HG03060 (cell line): Measurements from ENCODE around the gene NCOR1.
"Not testable (repeated sequence)": the region's sequence is repeated elsewhere in the genome, so short reads cannot be mapped to it uniquely, and the experiment has no call there.

ENCODE experiments used
- ATAC-seq: cut with Tn5 transposase; IDR thresholded peaks from one replicate; pipeline ENCODE4 v1.9.1; 2021; ENCODE audit warnings: low read depth, moderate number of reproducible peaks; ENCODE audit not compliant: unreplicated experiment

NCOR1 gene

DNA sequence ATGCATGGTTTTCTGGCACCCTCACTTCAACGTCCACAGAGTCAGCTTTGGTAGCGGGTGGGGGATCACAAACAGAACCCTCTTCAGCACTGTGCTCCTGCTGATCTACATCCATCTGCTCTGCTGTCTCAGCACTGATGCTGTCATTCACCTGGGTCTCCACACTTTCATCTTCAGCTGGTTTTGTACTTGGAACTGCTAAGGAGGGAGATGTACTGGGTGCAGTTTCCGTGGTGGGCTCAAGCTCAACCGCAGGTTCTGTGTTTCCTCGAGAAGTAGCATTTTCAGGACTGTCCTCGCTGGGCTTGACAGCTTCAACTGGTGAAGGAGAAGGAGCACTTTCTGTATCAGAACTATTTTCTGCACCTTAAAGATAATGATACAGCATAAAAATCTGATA is 113.9 kb downstream of the NCOR1 start:
- no peak for ATAC-seq

DNA sequence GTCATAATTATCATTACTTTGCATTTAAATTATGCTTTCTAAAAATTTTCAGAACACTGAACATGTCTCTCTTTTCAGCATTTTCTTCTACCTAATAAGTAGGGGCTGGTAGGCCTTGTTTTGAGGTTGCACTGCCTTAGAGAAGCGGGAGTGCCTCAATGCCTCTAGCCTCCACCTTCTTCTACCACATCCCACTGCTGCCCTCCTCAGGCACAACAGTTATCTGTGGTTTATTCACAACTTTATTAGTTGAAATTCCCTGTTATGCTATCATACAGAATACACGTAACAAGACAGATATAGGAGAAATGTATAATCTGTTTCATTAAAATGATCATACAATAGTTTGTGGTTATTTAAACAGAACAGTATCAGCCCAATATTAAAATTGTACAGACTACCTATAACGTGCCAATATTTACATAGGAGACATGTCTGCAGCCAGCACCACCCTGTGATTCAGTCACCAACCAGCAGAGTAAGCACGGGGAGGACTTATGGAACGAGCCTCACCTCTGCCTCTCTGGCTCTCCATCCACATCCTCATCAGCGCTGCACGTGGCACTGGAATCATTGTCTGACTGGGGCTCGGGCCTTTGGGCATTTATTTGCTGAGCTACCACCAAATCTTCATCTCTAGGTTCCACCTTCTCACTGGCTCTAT is 114.5 kb downstream of the NCOR1 start:
- ATAC-seq: no peak

DNA sequence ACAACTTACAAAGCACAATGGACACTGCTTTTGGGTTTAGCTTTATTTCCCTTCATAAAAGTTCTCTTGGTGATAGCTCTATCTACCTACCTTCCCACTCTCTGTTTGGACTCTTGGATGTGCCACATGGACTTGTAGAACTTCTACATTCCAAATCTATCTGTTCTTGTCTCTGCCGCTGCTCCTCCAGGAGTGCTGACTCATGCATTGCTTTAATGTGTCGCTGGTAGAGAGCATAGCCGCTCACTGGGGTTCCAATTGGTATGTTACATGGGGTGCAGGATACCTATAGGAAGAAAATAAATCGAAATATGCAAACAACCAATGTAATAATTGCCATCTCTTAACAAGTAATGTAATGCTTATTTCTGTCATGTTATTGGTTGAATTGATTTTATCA is 123.6 kb downstream of the NCOR1 start:
- ATAC-seq: no peak

DNA sequence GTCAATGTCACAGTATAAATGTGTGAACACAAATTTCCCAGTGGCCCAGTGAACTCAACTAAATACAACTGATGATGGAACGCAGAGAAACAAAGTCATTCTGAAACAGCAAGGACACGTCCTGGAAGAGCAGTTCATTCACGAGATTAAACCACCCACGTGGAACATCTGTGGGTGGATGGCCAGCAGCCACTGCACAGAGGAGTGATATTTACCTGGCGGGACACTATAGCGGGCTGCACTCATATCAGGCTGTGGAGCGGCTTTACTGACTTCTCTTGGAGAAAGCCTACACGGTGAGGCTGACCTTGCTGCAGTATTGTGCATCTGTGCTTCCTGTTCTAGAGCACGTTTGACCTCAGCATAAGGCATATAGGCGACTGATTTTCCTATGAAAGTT is 128.4 kb downstream of the NCOR1 start:
- ATAC-seq: no peak

DNA sequence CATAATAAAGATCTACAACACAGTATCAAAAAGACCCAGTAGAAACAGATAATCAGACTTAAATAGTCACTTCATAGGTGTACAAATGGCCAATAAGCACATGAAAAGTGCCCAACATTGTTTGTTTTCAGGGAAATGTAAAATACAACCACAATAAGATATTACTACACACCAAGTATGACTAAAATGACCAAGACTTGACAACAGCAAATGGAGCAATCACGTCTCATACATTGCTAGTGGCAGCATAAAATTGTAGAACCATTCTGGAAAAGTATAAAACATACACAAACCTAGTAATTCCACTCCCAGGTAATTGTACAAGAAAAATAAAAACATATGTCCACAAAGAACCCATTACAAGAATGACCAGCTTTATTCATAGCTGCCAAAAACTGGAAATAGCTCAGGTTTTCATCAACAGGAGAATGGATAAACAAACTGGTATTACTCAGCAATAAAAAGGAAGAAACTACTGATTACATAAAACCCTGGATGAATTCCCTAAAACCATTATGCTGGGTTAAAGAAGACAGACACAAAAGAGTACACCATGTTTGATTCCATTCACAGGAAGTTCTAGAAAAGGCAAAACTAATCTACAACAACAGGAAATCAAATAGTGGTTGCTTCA is 130.2 kb downstream of the NCOR1 start:
- no peak for ATAC-seq

DNA sequence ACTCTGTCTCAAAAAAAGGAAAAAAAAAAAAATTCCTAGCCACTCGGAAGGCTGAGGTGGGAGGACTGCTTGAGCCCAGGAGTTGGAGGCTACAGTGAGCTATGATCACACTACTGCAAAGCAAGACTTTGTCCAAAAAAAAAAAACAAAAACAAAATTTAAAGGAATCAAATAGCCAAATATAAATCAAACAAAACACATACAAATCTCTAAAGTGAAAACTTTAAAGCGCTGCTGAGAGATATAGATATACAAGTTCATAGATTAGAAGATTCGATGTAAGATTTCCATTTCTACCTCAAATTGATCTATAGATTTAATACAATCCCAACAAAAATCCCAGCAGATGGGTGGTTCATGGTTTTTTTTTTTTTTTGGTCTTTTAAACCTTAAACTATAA is 132.1 kb downstream of the NCOR1 start:
- ATAC-seq: no peak

DNA sequence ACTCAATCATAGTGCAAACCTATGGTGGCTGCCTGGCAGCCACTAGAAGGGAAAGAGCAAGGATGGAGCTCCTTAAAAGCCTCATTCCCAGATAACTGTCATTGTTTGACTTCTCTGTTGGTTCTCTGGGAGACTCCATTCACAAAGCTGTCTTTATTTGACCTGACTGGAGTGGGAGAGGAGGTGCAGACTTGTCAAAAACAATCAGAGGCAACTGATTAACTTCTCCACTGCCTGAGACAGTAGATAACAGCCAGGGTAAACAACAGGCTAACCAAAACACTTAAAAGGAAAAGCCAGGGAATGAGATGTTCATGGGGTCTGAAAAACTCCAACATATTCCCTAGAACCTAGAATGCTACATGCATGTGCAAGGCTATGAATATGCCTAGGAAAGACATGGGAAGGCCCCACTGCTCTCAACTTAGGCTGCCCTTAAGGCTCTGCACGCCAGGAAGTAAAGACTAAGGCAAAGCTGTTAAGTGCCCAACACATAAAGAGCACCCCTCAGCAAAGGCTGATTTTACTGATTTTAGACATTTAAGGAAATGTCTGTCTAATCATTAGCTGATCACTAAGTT is 133.7 kb downstream of the NCOR1 start:
- ATAC-seq: no peak

DNA sequence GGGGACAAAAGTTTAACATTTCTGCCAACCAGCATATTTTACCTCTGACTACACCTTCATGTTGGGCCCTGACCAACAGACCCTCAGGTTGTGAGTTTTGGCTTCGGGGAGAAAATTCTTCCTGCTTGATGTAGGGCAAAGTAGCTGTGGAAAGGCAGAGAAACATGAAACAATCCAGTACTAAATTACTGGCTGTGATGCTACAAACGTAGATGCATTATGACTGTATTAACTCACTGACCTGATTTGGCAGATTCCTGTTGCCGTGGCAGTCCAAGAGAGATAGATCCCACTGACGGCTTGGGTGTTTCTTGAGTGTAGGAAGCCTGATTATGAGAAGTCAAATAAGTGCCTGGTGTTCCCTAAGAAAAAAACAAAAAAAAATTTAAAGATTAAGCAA is 135.0 kb downstream of the NCOR1 start:
- no peak for ATAC-seq

DNA sequence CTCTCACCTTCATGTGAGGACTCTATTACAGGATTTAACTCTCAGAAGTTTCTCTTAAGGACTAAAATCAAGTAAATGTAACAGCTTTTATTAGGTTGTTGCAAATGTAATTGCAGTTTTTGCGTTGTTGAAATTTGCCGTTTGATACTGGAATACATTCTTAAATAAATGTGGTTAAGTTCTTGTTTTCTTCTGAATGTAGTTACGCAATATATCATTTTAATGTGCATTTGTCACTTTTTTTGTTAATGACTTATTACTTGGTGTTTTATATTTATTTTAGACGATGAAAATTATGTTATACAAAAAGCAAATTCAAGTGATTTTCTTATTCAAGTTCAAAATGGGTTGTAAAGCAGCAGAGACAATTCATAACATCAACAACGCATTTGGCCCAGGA is 139.4 kb downstream of the NCOR1 start:
- no peak for ATAC-seq

DNA sequence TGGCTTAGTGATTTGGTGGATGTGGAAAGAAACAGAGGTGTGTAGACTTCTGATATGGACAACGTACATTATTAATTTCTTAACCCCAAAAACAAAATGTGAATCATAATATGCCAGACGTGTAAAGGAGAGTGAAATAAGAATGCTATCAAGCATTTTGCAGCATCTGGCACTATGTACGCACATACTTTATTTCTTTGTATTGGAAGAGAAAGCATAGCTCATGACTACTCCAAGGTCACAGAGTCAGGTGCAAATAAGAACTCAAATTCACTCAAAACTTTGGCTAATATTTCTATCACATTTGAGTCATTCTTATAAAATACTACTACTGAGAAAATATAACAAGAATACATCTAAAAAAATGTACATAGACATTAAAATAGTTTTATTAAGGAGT is 140.9 kb downstream of the NCOR1 start:
- ATAC-seq: no peak

DNA sequence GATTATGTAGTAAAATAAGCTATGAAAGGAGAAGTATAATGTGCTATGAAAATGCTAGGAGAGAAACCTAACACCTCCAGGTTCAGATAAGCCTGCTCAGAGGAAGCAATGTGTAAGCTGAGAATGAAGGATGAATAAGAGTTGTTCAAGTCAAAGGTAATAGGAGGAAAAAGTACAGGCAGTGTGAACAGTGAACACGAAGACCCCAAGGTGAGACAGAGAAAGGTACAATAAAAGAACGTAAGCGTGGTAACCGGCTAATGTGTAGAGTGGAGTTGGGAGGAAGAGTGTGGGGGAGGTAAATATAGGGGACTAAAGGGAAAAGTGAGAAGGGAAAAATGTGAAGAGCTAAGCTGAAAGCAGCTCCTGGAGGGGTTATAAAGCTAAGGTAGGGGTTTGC is 141.5 kb downstream of the NCOR1 start:
- ATAC-seq: no peak

- ATAC-seq: no peak
Observed at GRCh38 chr17:16072031-16072430, 143.3 kb downstream of the NCOR1 start.

DNA sequence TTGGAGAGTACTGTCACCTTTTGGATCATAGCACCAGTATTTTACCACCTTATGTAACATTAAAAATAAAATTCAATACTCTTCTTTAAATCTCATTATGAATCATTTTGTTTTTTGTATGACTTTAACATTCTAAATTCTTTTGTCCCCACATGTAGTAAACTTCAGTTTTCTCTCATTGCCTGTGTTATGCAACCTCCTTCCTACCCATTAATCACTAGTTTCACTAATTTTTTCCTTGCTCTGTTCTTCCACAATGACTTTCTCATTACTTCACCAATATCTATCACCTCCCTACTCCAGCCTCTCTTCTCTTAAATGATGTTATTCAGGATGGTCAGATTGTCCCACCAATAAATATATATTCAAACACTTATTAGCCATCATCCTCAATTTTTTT is 147.0 kb downstream of the NCOR1 start:
- ATAC-seq: no peak

DNA sequence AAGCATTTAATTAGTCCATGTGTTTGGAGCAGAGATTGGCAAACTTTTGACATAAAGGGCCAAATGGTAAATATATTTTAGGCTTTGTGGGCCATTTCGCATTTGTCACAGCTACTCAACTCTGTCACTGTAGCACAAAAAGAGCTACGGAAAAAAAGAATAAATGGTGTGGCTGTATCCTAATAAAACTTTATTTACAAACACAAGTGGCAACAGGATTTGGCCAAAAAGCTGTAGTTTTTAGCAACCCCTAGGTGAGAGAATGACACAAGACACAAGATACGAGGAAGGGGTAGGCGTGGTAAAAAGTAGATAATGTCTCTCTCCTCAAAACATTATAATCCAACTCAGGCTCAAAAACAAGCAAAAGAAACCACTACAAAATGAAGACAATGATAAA is 149.2 kb downstream of the NCOR1 start:
- ATAC-seq: no peak

DNA sequence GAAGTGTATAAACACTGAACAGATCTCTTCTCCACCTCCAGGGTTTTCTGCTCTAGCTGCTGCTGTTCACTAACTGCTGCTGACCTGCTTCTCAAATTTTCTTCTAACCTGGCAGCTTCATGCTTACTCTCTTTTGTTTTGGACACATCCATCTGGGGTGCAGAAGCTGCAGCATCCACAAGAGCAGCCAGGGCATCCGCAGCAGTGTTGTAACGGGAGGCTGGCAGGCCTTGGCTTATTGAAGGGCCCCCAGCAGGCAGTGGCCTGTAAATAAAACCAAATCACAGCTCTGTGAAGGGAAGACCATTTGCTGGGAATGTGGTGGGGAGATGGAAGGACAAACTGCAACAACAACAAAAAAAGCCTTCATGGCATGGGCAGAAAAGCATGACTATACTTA is 153.7 kb downstream of the NCOR1 start:
- ATAC-seq: no peak

DNA sequence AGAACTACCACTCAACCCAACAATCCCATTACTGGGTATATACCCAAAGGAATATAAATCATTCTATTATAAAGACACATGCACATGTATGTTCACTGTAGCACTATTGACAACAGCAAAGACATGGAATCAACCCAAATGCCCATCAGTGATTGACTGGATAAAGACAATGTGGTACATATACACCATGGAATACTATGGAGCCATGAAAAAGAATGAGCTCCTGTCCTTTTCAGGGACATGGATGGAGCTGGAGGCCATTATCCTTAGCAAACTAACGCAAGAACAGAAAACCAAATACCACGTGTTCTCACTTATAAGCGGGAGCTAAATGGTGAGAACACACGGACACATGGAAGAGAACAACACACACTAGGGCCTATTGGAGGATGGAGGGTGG is 160.2 kb downstream of the NCOR1 start:
- ATAC-seq: not testable (repeated sequence)

GRCh38 chr17:16052486-16052885 is 162.8 kb downstream of the NCOR1 start:
- ATAC-seq: no peak

DNA sequence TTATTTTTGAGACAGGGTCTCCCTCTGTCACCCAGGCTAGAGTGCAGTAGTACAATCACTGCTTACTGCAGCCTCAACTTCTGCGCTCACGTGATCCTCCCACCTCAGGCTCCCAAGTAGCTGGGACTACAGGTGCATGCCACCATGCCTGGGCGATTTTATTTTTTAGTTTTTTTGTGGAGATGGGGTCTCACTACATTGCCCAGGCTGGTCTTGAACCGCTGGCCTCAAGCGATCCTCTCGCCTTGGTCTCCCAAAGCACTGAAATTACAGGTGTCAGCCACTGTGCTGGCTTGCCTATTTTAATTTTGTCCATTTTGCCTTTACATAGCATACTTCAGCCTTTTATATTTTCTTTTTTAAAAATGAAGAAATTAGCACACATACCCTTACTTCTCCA is 164.5 kb downstream of the NCOR1 start:
- no peak for ATAC-seq

DNA sequence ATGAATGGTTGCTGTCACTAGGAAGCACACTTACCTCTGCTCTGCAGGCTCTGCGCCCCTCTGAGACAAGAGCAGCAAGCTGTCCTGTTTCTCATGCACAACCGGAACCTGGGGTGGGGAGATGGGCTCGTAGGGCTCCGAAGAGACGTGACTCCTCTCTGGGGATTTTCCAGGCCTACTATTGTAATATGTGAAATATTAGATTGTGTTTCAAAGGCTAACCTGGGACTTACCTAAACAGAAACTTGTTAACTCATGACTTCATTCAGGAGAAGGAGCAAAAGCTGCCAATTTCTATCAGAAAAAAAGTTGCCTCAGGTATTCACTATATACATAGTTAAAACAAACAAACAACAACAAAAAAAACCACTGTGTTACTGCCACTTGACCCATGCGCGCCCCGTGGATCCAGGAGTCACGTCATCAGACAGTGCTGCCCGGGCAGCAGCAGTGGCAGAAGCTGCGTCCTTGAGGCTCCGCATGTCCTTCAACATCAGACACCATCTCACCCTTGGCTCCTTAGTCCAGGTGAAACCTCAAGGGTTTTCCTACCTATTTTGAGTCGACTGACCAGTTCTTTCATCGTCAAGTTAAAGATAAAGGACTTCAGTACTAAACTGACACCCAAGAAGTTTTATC is 166.4 kb downstream of the NCOR1 start:
- ATAC-seq: no peak

DNA sequence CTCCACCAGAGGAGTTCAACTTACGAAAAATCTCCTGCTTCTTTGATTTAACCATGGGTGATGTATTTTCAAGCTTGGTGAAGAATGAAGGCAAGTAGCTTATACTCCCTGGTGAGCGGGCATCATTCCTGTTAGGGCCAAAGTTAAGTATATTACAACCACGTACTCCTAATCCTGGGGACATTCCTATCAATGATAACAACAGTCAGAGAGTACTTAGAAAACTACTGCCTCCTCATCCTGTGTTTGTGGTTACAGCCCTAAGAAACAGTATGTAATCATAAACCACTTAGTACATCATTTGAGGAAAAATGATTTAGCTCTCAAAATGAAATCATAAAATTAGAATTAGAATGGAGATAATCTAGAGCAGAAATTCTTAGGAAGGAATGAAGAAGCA is 168.4 kb downstream of the NCOR1 start:
- ATAC-seq: no peak

DNA sequence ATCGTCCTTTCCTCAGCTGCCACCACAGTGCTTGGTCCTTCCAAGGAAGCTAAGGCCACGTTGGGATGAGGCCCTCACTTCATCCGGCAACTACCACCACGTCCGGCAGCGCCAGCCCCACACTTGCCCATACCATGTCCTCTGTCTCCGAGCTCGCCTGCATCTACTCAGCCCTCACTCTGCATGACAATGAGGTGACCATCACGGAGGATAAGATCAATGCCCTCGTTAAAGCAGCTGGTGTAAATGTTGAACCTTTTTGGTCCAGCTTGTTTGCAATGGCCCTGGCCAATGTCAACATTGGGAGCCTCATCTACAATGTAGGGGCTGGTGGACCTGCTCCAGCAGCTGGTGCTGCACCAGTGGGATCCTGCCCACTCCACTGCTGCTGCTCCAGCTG is 170.8 kb downstream of the NCOR1 start:
- ATAC-seq: no peak

GRCh38 chr17:16040710-16041251 is 174.6 kb downstream of the NCOR1 start:
- ATAC-seq: no peak
